T-helper 1 cell (primary cell): ENCODE measurements around the gene IL17B.
"Not testable (repeated sequence)": the region's sequence is repeated elsewhere in the genome, so short reads cannot be mapped to it uniquely, and the experiment has no call there.

Source experiments
- DNase-seq, 5 donors: peaks; one replicate each; pipeline ENCODE4 v3.0.0-alpha.2; 2012 to 2020

The IL17B gene

DNA sequence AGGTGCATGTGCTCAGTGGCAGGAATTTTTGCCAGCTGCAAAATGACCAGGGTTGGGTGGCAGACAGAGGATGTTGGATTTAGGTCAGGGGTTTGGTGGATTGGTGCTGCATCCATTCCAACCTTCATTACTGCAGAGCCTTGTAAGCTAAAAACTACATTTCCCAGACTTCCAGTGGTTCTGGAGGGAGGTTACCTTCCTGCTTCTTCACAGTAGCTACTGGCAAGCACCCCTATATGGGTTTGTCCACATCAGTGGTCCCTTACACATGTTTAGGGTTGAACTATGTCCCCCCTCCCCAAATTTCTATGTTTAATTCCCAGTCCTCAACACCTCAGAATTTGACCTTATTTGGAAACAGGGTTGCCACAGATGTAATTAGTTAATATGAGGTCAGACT, 20.7 kb upstream of the IL17B start:
- no peak for DNase-seq

GRCh38 chr5:149398747-149399266, 19.7 kb upstream of the IL17B start:
- not testable (repeated sequence) for DNase-seq

GRCh38 chr5:149397530-149397929, 18.4 kb upstream of the IL17B start:
- DNase-seq: no peak

DNA sequence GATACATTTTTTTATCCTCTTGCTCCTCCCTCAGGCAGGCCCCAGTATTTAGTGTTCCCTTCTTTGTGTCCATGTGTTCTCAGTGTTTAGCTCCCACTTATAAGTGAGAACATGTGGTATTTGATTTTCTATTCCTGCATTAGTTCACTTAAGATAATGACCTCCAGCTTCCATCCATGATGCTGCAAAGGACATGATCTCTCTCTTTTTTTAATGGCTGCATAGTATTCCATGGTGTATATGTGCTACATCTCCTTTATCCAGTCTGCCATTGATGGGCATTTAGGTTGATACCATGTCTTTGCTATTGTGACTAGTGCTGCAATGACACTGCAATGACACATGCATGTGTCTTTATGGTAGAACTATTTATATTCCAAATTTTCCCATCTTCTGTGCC, 15.9 kb upstream of the IL17B start:
- DNase-seq: not testable (repeated sequence)

GRCh38 chr5:149392718-149393117, 13.6 kb upstream of the IL17B start:
- no peak for DNase-seq

- no peak for DNase-seq
Measured at GRCh38 chr5:149391524-149391923, 12.4 kb upstream of the IL17B start.

DNA sequence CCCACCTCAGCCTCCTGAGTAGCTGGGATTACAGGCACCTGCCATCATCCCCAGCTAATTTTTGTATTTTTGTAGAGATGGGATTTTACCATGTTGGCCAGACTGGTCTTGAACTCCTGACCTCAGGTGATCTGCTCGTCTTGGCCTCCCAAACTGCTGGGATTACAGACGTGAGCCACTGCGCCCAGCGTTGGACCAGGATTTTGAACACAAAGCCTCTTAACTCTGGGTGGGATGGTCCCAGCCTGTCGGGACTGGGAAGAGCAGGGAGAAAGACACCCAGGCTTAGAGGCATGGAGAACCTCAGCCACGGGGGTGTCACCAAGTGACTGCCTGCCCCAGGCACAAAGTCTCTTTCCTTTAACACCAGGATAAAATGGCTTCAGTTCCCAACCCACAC, 12.0 kb upstream of the IL17B start:
- DNase-seq: not testable (repeated sequence)

GRCh38 chr5:149389552-149390495, 10.7 kb upstream of the IL17B start:
- no peak for DNase-seq

GRCh38 chr5:149388498-149389190, 9.6 kb upstream of the IL17B start:
- DNase-seq: no peak

DNA sequence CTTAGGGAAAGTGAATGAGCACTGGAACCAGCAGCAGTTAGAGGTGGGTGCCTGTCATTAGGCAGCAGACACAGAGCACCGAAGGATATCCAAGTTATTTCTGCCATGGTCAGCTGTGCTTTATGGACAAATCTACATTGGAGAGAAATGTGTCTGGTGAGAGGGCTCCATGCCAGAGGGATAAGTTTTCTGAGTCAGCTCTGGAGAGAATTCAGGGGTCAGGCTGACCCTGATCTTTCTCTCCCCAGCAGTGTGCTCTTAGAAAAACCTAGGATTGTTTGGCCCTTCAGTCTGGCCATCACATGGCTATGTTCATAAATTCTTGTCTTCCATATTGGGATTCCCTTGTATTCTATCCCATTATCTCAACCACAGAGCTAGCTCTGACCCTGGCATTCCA, 8.9 kb upstream of the IL17B start:
- no peak for DNase-seq

DNA sequence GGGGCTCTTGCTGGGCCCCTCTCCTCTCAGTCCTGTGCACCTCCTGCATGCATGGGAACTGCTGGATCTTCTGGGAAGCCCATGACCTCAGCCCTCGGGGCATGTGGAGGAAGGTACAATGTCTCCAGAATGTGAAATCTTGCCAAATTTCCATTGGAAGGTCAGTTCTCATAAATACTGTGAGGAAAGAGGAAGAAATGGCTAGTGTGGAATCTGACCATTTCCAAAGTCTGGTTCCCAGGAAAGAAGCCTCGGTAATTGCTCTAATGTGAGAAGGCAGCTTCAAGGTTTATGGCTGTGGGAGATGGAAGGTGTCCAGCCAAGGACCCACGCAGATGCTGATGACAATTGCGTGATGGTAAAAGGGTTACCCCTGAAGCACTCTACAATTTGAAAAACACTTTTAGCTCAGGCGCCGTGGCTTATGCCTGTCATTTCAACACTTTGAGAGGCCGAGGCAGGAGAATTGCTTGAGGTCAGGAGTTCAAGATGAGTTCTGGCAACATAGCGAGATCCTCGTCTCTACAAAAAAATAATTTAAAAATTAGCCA, 8.1 kb upstream of the IL17B start:
- DNase-seq: no peak

DNA sequence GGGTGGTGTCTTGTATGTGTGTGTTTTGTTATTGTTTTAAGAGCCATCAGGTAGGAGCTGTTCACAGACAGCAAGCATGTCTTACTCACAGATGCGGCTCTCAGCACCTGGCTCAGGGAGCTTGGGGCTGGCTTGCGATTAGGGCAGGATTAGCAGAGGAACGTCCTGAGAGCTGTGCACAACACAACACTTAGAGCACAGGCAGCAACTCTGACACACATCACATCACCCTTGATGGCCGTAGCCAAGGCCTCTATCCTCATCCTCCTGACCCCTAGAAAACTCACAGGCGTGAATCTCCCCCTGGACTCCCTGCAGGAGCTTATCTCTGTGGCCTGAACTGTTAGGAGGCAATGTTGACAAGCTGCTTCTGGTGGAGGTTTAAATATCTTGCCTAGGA, 7.1 kb upstream of the IL17B start:
- DNase-seq: no peak

DNA sequence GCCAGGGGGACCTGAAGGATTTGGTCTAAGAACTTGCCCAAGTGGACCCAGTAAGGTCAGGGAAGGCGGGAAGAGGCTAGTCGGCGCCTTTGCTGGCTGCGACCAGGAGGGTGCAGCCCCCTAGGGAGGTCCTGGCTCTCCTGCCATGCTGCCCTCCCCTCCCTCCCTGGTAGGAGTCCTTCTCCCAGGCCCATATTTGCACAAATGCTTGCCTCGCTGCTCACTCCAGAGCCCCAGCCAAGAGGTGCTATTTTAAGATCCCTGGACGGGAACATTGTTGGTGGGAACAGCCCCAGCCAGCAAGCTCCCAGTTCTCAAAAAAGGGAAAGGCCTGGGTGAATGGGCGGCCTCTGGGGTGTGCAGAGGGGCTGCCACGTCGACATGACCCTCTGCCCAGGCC, 4.3 kb upstream of the IL17B start:
- no peak for DNase-seq

- DNase-seq: no peak
Measured at GRCh38 chr5:149382517-149383220, 3.6 kb upstream of the IL17B start.

DNA sequence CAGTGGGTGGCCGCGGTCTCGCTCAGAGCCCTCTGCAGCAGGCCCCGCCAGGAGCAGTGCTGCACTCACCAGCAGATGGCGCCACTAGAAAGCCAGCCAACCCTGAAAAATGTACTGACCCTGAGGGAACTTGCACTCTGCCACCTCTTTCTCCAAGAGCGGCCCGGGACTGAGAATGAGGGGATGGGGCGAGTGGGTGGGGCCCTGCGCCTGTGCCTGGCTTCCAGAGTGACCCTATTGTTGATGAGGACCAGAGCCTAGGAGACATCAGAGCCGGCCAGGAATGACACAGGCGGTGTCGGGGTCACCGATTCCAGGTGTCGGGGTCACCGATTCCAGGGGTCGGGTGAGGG, 2.9 kb upstream of the IL17B start:
- DNase-seq: peak; percentile 40 to 62 (median 57)

DNA sequence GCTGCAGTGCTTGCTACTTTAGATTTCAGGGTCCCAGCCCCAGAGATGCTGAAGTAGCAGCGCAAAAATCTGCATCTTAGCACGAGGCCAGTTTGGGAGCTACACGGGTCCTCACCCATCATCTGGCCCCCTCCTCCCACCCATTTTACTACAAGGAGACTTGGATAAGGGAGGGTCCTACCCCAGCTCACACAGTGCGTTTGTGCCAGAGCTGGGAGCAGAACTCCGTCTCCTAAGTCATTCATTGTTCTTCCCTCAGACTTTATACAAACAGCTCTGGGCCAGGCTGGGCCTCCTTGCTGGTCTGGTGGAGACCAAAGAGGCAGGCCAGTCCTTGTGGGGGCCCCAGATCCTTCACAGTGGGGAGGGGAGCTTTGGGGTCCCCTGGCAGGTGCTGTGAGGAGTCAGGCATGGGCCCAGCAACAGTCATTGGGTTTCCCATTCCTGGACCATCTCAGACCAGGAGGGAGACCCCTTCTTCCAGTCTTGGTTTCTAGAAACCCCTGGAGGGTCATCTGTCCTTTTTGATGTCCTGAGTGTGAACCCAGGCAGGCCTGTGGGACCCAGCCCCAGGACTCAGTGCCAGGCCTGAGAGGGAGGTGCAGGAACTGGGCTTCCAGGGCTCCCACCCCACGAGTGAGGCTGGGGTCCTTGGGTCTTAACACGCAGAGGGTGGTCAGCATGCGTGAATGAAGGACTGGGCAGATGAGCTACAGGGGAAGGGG, 2.3 kb upstream of the IL17B start:
- no peak for DNase-seq

DNA sequence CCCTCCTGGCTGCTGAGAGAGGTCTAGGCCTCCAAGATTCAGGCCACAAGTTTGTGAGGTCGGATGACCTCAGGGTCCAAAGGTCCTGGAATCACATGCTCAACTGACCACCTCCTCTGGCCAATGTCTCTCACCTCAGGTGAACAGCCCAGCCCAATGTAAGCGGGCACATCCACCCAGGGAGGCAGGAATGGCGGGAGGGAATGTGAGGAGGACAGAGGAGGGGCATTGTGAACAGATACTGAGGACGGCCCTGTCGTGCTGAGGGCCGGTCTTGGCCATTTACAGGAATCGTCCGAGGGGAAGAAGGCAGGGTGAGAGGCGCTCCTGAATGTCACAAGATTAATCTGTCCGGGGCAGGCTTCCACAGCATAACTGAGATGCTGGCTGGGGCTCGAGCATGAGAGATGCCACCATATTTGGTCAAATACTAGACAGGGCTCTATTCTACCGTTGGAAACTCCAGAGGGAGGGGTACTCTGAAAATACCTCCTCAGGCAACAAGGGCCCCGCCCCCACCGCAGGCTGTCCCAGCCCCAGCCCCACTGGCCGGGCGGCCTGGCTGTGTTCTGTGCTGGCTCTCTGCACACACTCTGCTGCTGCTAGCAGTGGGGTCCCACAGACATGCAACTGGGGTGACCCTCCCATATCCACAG, 1.5 kb upstream of the IL17B start:
- DNase-seq: no peak

DNA sequence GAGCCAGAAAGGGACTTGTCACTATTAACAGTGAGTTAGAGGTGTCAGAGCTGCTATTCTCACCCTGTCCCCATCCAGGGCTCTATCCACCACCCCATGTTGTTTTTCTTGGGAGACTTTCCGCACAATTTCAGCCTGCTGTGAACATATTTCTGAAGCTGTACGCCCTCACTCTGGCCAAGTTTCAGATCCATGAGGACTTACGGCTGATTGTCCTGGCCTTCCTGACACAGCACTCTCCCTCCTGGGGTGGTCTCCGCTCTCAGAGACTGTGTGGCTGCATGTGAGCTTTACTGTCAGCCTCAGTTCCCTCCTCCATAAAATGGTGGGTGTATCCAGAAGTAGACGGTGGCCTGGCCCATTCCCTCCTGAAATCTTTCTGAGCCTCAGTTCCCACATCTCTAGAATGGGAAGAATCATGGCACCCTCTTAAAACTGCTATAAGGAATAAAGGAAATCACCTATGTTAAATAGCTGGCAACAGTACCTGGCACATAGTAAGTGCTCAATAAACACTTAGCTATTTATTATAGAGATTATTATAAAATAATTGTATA, 804 bp upstream of the IL17B start:
- no peak for DNase-seq

- no peak for DNase-seq
Measured at GRCh38 chr5:149378241-149378820, 761 bp downstream of the IL17B start.

GRCh38 chr5:149376711-149377447, 2.2 kb downstream of the IL17B start:
- no peak for DNase-seq
